Heart left ventricle (tissue), 16 donors: ENCODE results near the gene SEL1L2. TPM values are rescaled to one million over a fixed set of nuclear protein-coding genes. Genes with fewer than 3 reads are reported as not detected.

Source experiments
- ATAC-seq, 4 donors: fragments of 200-7000 bp; cut with Tn5 transposase; one replicate each; pipeline ENCODE4 v1.9.1; 2020 to 2022; ENCODE audit warnings: moderate library complexity in 4 of 4, mild to moderate bottlenecking in 3 of 4, moderate number of reproducible peaks in 1 of 4
- DNase-seq, 5 donors: peaks; one replicate each; pipeline ENCODE4 v3.0.0-alpha.2; 2020
- H3K27ac ChIP-seq, 12 donors: fragments of 200-600 bp; sonication (generic) in 4 of 12; one replicate each; pipeline versions ENCODE4 v1.5.0 to v1.8.0; 2016 to 2022; ENCODE audit warnings: mild to moderate bottlenecking in 2 of 12
- H3K27me3 ChIP-seq, 9 donors: fragments of 200-600 bp; sonication (generic) in 2 of 9; one replicate each; pipeline versions ENCODE4 v1.5.1 to v1.8.0; 2016 to 2022; ENCODE audit warnings: mild to moderate bottlenecking in 3 of 9
- H3K36me3 ChIP-seq, 9 donors: fragments of 200-600 bp; sonication (generic) in 2 of 9; one replicate each; pipeline versions ENCODE4 v1.5.0 to v1.8.0; 2018 to 2022; ENCODE audit warnings: mild to moderate bottlenecking in 2 of 9
- H3K4me1 ChIP-seq, 12 donors: fragments of 200-600 bp; sonication (generic) in 4 of 12; one replicate each; pipeline versions ENCODE4 v1.5.0 to v1.8.0; 2016 to 2022; ENCODE audit warnings: mild to moderate bottlenecking in 3 of 12
- H3K4me3 ChIP-seq, 12 donors: fragments of 200-600 bp; sonication (generic) in 4 of 12; one replicate each; pipeline versions ENCODE4 v1.5.0 to v1.8.0; 2017 to 2022; ENCODE audit warnings: mild to moderate bottlenecking in 9 of 12, moderate library complexity in 4 of 12
- H3K9me3 ChIP-seq, 12 donors: fragments of 200-600 bp; sonication (generic) in 4 of 12; one replicate each; pipeline versions ENCODE4 v1.5.0 to v1.8.0; 2016 to 2022; ENCODE audit warnings: mild to moderate bottlenecking in 1 of 12
- POLR2A ChIP-seq, 2 donors: fragments of 450-650 bp; IDR thresholded peaks; one replicate each; pipeline ENCODE4 v1.6.1; 2017; ENCODE audit warnings: antibody characterized with exemption in 2 of 2, mild to moderate bottlenecking in 2 of 2, moderate library complexity in 2 of 2
- WGBS, 4 donors: extraction: QIAGEN DNeasy Blood & Tissue Kit in 2 of 4; methylation state at CpG; one replicate each; pipeline versions ENCODE4 v1.1.5 to v1.1.7; 2013 to 2018; 5-methylcytosine and 5-hydroxymethylcytosine counted together
- intact Hi-C, 10 donors: fragments of 100-400 bp; cut with DNase I; formaldehyde crosslinking; loops; one replicate each; pipeline versions ENCODE4 v1.11.1 to v1.14.2; 2022
- polyA plus RNA-seq, 2 donors: library from polyadenylated mRNA; stranded (reverse); fragments of 200-250 nt; gene quantifications; one replicate each; pipeline ENCODE4 v1.2.3, GENCODE V29; 2013
- total RNA-seq, 9 donors: library from RNA; depleted of rRNA in 2 of 9; stranded (reverse); fragments of >200 nt in 2 of 9; fragmentation: NEBNext Ultra II Directional in 3 of 9; extraction: Animal tissue kit (Norgen Biotek cat#: 25700) in 3 of 9; gene quantifications; one replicate each; pipeline versions ENCODE4 v1.1.0 to v1.2.4, GENCODE V29; 2016 to 2023
- TF ChIP-seq, protein P1 (sequence below), 12 donors: fragments of 200-600 bp; sonication (generic) in 4 of 12; IDR thresholded peaks; one replicate each; pipeline versions ENCODE4 v1.5.0 to v1.8.0; 2018 to 2022; ENCODE audit warnings: antibody characterized with exemption in 12 of 12, mild to moderate bottlenecking in 5 of 12
- donor health status: ischemic (EF 13 %, LVEDD 7.1; RV severe dilation, severe dysfunction).
- donor health status: healthy with polysubstance abuse.
- donor health status: DM: no; HTN: yes; CAD: no.
- donor health status: DM: no; HTN: no; CAD: no.
- donor health status: ischemic (EF 25% LVEDD 6.9; RV normal size, moderate dysfunction).
- donor health status: ischemic (EF 25% LVEDD 5.7; RV mildly dilated, moderate dysfunction).
- donor health status: healthy.
- donor health status: DM: yes; HTN: yes; CAD: no.
- donor health status: ischemic (EF 35%, LVEDD 5.7; RV mildly dilated, moderate dysfunction).
- donor health status: nonischemic (EF 11% LVEDD 7.7; RV severe dilation, severe dysfunction).
- donor health status: DM: yes; HTN: yes; CAD: no.
- donor health status: PGD.
- donor health status: ischemic (EF 29% LVEDD 5.4; RV normal size, mild dysfunction).
- donor health status: nonischemic (EF 23%, LVEDD 6.1; RV moderate dilation, normal function).

The SEL1L2 gene
- total and polyA plus RNA-seq, 11 donors = 0.59 to 10.5 (median 2.5) TPM; not detected in 1

DNA sequence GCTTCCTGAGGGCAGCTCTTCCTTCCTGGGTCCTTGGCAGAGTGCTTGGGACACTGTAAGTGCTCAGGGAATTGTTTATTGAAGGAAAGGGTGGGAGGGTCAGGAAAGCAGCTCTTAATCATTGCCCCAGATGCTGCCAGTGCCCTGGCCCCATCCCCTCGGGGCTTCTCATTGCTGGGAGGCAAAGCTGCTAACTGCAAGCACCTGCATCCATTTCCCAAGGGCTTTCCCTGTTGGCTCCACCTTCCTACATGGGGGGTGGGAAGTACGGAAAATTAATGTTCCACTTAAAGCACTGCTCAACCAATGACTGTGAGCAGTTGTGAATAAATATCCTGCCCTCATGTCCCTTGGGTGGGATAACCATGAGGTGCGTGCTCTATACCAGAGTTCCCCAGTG, 149.2 kb downstream of the SEL1L2 start:
- no peaks in the 10 kb centered on the region for H3K36me3 ChIP-seq
- WGBS, 4 donors = 74 to 81% (median 76%) methylated on average over 3 of the region's 3 CpGs
- ATAC-seq (no peak), DNase-seq (no peak)
- H3K27me3 ChIP-seq = no peaks in the 10 kb centered on the region
- intact Hi-C loops = no loop called here
- no peak for TF ChIP-seq POLR2A (IDR thresholded peaks at IDR 0.05)
- TF ChIP-seq, protein P1, sequence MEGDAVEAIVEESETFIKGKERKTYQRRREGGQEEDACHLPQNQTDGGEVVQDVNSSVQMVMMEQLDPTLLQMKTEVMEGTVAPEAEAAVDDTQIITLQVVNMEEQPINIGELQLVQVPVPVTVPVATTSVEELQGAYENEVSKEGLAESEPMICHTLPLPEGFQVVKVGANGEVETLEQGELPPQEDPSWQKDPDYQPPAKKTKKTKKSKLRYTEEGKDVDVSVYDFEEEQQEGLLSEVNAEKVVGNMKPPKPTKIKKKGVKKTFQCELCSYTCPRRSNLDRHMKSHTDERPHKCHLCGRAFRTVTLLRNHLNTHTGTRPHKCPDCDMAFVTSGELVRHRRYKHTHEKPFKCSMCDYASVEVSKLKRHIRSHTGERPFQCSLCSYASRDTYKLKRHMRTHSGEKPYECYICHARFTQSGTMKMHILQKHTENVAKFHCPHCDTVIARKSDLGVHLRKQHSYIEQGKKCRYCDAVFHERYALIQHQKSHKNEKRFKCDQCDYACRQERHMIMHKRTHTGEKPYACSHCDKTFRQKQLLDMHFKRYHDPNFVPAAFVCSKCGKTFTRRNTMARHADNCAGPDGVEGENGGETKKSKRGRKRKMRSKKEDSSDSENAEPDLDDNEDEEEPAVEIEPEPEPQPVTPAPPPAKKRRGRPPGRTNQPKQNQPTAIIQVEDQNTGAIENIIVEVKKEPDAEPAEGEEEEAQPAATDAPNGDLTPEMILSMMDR (IDR thresholded peaks at IDR 0.05) = no peak
- no peak overlapping the region for H3K27ac ChIP-seq
- no peaks in the 10 kb centered on the region for H3K9me3 ChIP-seq
- H3K4me3 ChIP-seq = no peak overlapping the region
- peaks cover 0 to 5% (median 0%) of the 10 kb centered on the region in 12 donors for H3K4me1 ChIP-seq

DNA sequence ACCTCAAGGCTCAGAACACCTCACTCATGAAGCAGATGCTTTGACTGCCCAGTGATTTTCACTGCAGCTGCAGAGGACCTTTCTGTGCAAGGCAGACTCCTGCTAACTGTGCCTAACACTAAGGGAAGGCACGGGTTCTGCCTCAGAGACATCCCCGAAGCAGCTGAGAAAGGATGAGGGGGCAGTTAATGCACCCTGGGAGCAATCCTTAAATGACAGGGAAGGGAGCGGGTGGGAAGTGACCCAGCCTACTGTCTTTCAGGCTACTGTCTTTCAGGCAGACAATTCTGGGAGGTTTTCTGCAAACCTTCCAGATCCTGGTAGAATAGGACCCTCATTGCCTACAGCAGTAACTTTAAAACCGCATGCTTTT, 150.3 kb downstream of the SEL1L2 start:
- Histone ChIP-seq H3K4me3 (no peak overlapping the region), H3K4me1 (peaks cover 0 to 5% (median 0%) of the 10 kb centered on the region in 12 donors), H3K27me3 (no peaks in the 10 kb centered on the region), H3K36me3 (no peaks in the 10 kb centered on the region), H3K9me3 (no peaks in the 10 kb centered on the region), H3K27ac (no peak overlapping the region)
- ATAC-seq (no peak), DNase-seq (no peak)
- whole genome bisulfite sequencing, 4 donors = 81 to 87% (median 82%) methylated on average over 4 of the region's 4 CpGs
- TF ChIP-seq, protein P1 (IDR thresholded peaks at IDR 0.05) = no peak
- no peak for TF ChIP-seq POLR2A (IDR thresholded peaks at IDR 0.05)
- intact Hi-C loops = no loop called here

DNA sequence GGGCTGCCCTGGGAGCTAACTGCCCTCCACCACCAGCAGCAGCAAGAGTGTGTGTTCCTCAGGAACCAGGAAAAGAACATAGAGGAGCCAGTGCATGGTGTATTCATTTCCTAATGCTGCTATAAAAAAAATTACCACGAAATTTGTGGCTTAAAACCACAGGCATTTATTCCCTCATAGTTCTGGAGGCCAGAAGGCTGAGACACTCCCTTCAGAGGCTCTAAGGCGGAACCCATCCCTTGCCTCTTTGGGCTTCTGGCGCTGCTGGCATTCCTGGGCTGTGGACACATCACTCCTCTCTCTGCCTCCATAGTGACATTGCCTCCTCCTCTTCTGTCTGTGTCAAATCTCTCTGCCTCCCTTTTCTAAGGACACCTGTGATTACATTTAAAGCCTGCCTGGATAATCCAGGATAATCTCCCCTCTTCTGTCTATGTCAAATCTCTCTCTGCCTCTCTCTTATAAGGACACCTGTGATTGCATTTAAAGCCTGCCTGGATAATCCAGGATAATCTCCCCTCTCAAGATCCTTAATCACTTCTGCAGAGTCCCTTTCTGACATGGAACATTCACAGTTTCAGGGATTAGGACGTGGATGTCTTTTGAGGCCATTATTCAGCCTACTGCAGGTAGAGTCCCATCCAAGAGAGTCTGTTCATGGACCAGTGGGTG, 150.9 kb downstream of the SEL1L2 start:
- WGBS, 4 donors = 59 to 68% (median 64%) methylated on average over 4 of the region's 4 CpGs
- Histone ChIP-seq H3K36me3 (no peaks in the 10 kb centered on the region), H3K4me1 (peaks cover 0 to 5% (median 0%) of the 10 kb centered on the region in 12 donors), H3K27me3 (no peaks in the 10 kb centered on the region), H3K27ac (peak overlapping the region in 1 of 12 donors; percentile 69), H3K9me3 (no peaks in the 10 kb centered on the region), H3K4me3 (no peak overlapping the region)
- no peak for TF ChIP-seq POLR2A (IDR thresholded peaks at IDR 0.05)
- TF ChIP-seq, protein P1 (IDR thresholded peaks at IDR 0.05) = no peak
- intact Hi-C loops = loop anchor here in 2 of 10 donors (10.0 kb wide), 2 partner anchors 45 to 105 kb away; no protein-coding TSS in a partner anchor
- DNase-seq (no peak), ATAC-seq (no peak)

DNA sequence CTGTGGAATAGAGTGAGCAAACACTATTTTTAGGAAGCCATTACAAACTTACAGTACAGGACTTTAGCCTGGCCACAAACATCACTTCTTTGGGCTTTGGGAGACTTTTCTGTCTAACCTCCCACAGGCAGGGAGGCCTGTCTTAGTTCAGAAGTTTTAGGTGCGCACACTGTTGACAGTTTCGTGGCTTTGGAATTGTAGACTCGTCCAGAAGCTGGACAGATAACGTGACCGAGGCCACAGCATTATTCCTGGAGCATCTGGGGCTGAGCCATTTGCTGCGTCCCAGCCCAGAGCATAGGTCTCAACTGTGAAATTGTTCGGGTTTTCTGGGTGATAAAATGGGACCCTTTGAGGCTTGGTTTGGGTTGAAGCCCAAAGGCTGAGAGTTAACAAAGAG, 151.8 kb downstream of the SEL1L2 start:
- ATAC-seq (peak in 3 of 4 donors; percentile 44 to 67 (median 59)), DNase-seq (no peak)
- H3K27ac ChIP-seq = peak overlapping the region in 1 of 12 donors; percentile 69
- intact Hi-C loops = loop anchor here in 2 of 10 donors (10.0 kb wide), 2 partner anchors 46 to 106 kb away; no protein-coding TSS in a partner anchor
- no peaks in the 10 kb centered on the region for H3K27me3 ChIP-seq
- 47 to 59% (median 55%) methylated on average over 7 of the region's 7 CpGs for WGBS, 4 donors
- TF ChIP-seq, protein P1 (IDR thresholded peaks at IDR 0.05) = no peak
- TF ChIP-seq POLR2A (IDR thresholded peaks at IDR 0.05) = no peak
- H3K9me3 ChIP-seq = no peaks in the 10 kb centered on the region
- peaks cover 0 to 5% (median 0%) of the 10 kb centered on the region in 12 donors for H3K4me1 ChIP-seq
- H3K36me3 ChIP-seq = no peaks in the 10 kb centered on the region
- no peak overlapping the region for H3K4me3 ChIP-seq
